ENCODE data around the gene MCM9. TPM values are rescaled to one million over a fixed set of nuclear protein-coding genes. Genes with fewer than 3 reads are reported as not detected.

MCM9 gene
- total RNA-seq, 4 donors from 2014 or later = 11.2 to 18.0 (median 17.4) TPM

GRCh38 chr6:118829817-118830478, 105.0 kb downstream of the MCM9 start:
- Histone ChIP-seq H3K9me3 (peaks cover 0 to 6% (median 0%) of the 10 kb centered on the region in 4 donors), H3K27me3 (no peaks in the 10 kb centered on the region), H3K27ac (no peak overlapping the region), H3K4me3 (no peak overlapping the region), H3K4me1 (no peaks in the 10 kb centered on the region), H3K36me3 (peaks cover 3 to 39% (median 8%) of the 10 kb centered on the region in 3 donors)
- DNase-seq (ENCODE audit: low spot score in 2 of 2) = no peak
- 86 to 90% methylated on average over 2 of the region's 2 CpGs for WGBS, 2 donors
- TF ChIP-seq POLR2A (IDR thresholded peaks at IDR 0.05) (no peak), CTCF (IDR thresholded peaks at IDR 0.05) (no peak), EP300 (IDR thresholded peaks at IDR 0.05) (no peak)

- Histone ChIP-seq H3K4me1 (no peaks in the 10 kb centered on the region), H3K27me3 (no peaks in the 10 kb centered on the region), H3K9me3 (no peaks in the 10 kb centered on the region), H3K36me3 (peaks cover 3 to 69% (median 13%) of the 10 kb centered on the region in 3 donors), H3K4me3 (no peak overlapping the region), H3K27ac (no peak overlapping the region)
- WGBS, 2 donors = 89 to 93% methylated on average over 4 of the region's 4 CpGs
- DNase-seq (ENCODE audit: low spot score in 2 of 2) = no peak
- no peak for TF ChIP-seq EP300 (IDR thresholded peaks at IDR 0.05)
- TF ChIP-seq CTCF (IDR thresholded peaks at IDR 0.05) = no peak
- TF ChIP-seq POLR2A (IDR thresholded peaks at IDR 0.05) = no peak
Observed at GRCh38 chr6:118826096-118826495, 108.9 kb downstream of the MCM9 start.

GRCh38 chr6:118825661-118826060, 109.3 kb downstream of the MCM9 start:
- TF ChIP-seq POLR2A (IDR thresholded peaks at IDR 0.05) = no peak
- no peak for TF ChIP-seq EP300 (IDR thresholded peaks at IDR 0.05)
- no peak for TF ChIP-seq CTCF (IDR thresholded peaks at IDR 0.05)
- Histone ChIP-seq H3K9me3 (no peaks in the 10 kb centered on the region), H3K4me1 (no peaks in the 10 kb centered on the region), H3K36me3 (peaks cover 3 to 69% (median 13%) of the 10 kb centered on the region in 3 donors), H3K27me3 (no peaks in the 10 kb centered on the region), H3K4me3 (no peak overlapping the region), H3K27ac (no peak overlapping the region)
- no peak for DNase-seq (ENCODE audit: low spot score in 2 of 2)
- 91 to 94% methylated on average over 4 of the region's 4 CpGs for WGBS, 2 donors

- Histone ChIP-seq H3K9me3 (no peaks in the 10 kb centered on the region), H3K27me3 (no peaks in the 10 kb centered on the region), H3K27ac (no peak overlapping the region), H3K4me3 (no peak overlapping the region), H3K36me3 (peaks cover 0 to 39% (median 0%) of the 10 kb centered on the region in 3 donors), H3K4me1 (no peaks in the 10 kb centered on the region)
- TF ChIP-seq CTCF (IDR thresholded peaks at IDR 0.05) (no peak), POLR2A (IDR thresholded peaks at IDR 0.05) (no peak), EP300 (IDR thresholded peaks at IDR 0.05) (no peak)
- WGBS, 2 donors = 87 to 96% methylated on average over 2 of the region's 2 CpGs
- DNase-seq (ENCODE audit: low spot score in 2 of 2) = no peak
Observed at GRCh38 chr6:118815495-118815894, 119.5 kb downstream of the MCM9 start.

- Histone ChIP-seq H3K36me3 (peaks cover 0 to 39% (median 0%) of the 10 kb centered on the region in 3 donors), H3K27me3 (no peaks in the 10 kb centered on the region), H3K4me3 (no peak overlapping the region), H3K4me1 (no peaks in the 10 kb centered on the region), H3K27ac (no peak overlapping the region), H3K9me3 (no peaks in the 10 kb centered on the region)
- WGBS, 2 donors = 62 to 86% methylated on average over 2 of the region's 2 CpGs
- no peak for TF ChIP-seq EP300 (IDR thresholded peaks at IDR 0.05)
- TF ChIP-seq CTCF (IDR thresholded peaks at IDR 0.05) = no peak
- TF ChIP-seq POLR2A (IDR thresholded peaks at IDR 0.05) = no peak
- DNase-seq (ENCODE audit: low spot score in 2 of 2) = no peak
Observed at GRCh38 chr6:118813775-118814174, 121.2 kb downstream of the MCM9 start.
